GM03348 (cell line): ENCODE results near the gene PRTFDC1.
"Not testable (repeated sequence)": the region's sequence is repeated elsewhere in the genome, so short reads cannot be mapped to it uniquely, and the experiment has no call there.

Experiments
- DNase-seq: peaks from one replicate; pipeline ENCODE4 v3.0.0; 2012; ENCODE audit warnings: low spot score

The PRTFDC1 gene

DNA sequence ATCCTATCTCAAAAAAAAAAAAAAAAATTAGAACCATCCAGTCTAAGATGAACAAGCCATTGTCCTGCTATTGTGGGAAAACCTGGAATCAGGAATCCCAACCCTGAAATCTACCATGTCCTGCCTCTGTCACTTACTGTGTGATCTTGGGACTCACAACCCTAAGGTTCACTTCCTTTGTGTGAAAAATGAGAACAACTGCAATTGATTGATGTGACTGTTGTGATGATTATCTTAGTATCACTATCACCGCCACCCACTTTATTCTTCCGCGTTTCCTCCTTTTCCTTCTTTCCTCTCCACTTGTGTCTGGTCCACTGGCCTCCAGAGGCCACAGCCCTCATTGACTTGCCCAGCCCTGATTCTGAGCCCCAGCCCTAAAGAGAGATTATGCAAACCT, 12.6 kb upstream of the PRTFDC1 start:
- no peak for DNase-seq

DNA sequence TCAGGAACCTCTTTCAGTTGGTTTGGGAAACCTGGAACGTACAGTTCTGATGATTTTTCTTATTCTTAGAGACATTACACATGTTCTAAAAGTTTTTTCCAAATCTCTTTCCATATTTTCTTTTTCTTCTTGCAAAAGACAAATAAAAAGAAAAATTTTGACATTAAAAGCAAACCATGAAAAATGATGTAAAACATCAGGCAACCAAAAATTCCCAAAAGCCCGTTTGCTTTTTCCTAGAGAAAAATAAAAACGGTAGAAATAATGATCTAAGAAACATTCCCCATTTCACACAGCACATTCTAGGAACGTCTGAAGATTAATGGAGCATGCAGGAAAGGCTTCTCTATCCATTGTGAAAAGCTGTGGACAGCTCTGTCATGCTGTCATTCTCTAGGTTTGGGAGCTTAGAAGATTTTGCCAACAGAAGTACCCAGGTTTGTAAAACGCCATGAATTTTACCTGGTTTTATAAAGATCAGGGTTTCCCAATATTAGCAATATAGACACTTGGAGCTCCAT, 11.2 kb upstream of the PRTFDC1 start:
- DNase-seq: no peak

DNA sequence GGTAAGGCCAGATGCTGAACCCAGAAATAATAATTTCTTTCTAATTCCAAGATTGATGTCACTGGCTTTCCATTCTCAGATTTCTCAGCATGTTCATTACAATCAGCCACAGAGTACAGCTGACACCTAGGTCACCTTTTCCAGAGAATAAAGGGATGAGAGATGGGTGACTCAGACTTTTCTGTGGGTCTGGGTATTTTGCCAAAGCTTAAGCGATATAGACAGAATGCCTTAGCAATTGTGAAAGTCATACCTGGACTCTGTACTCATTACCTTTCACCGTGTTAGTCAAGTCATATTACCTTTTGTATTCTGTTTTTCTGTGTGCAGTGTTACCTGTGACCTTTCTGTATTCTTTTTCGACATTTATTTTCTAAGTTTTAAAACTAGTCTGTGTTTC, 10.6 kb upstream of the PRTFDC1 start:
- no peak for DNase-seq

DNA sequence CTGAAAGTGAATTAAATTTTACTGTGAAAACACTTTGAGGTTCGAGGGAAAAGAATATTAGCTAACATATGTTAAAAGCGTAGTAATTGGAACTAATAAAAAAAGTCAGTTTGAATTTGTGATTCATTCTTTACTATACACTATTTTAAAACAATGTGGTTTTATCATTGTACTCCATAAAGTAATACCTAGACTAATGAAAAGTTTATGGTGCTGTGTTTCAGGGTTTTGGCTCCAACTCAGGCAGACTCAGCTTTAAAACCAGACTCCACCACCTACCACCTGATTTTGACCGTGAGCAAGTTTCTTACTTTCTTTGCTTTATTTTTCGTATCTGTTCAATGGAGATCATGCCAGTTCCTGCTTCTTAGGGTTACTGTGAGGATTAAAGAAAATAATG, 9.2 kb upstream of the PRTFDC1 start:
- DNase-seq: no peak

DNA sequence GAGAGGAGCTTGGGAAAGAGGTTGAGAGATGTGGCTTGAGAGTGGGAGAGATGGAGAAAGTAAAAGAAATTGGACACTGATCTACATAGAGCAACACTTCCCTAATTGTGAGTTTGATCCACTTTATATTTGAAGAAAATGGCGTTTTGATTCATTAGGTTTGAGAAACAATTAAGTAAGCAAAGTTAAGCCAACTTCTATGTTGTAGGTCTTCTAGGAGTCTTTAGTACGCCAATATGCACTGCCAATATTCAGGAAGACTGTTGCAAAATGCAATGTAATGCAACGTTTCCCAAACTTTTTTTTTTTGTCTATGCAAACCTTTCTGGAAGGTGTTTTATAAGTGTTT, 7.0 kb upstream of the PRTFDC1 start:
- no peak for DNase-seq

DNA sequence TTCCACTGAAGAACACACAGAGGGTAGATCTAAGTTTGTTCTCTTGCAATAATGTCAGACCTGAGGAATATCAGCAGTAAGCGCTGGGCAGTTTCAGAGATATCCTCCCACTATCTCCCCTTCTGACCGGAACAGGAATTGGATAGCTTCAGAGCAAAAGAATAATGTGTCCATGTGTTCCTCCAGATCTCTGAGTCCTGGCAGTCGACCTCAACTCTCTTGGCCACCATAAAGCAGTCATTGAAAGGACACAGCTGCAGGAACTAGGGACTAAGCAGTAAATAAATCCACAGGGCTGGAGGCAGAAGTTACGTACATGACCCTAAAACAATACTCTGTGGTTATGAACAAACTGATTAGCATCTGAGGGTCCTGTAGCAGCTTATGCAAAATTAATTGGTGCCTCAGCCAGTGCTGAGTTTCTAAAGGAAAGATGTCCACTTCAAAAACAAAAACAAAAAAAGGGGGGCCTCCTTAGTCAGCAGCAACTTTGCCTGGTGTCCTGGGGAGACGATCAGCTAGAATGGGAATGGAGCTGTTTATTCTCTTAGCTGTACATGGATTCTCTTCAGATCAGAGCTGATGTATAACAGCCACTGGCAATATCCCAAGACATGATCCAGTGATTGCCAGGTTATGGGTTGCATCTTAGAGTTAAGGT, 6.4 kb upstream of the PRTFDC1 start:
- DNase-seq: peak; percentile 28

DNA sequence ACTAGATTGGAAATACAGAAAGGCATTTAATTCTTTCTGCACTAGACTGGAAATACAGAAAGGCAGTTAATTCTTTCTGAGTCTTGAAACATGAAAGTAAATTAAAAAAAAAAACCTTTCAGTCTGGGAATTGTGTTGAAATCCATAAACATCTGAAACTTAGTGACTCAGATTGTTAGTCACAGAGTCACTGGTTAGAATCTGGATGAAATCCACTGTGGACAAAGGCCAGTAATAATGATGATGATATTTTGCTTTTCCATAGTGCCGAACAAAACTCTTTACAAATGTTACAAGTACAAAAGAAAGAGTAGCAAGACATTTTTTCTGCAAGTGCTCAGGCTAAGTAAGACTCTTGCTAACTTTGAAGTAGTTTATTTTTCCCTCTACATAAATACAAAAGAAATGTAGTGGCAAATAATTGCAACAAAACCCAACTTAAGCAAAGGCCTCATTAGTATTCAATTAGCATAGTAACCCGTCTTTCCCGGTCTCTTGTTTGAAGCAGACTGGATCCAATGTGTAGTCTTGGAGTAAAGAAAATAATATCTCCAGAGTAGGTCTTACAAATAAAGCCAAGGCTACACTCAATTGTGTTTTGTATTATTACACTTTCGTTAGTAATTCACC, 5.8 kb upstream of the PRTFDC1 start:
- DNase-seq: peak; percentile 76

DNA sequence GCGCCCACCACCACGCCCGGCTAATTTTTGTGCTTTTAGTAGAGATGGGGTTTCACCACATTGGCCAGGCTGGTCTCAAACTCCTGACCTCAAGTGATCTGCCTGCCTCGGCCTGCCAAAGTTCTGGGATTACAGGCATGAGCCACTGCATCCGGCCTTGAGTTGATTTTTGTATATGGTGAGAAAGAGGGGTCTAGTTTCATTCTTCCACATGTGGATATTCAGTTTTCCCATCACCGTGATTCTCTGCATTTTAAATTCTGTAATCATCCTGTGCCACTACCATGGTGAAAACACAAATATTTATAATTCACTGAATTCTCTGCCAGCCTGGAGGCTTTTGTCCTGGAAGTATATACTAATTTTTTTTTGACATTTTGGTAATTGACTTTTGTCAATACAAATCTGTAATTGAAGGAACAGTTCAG, 5.2 kb upstream of the PRTFDC1 start:
- not testable (repeated sequence) for DNase-seq

DNA sequence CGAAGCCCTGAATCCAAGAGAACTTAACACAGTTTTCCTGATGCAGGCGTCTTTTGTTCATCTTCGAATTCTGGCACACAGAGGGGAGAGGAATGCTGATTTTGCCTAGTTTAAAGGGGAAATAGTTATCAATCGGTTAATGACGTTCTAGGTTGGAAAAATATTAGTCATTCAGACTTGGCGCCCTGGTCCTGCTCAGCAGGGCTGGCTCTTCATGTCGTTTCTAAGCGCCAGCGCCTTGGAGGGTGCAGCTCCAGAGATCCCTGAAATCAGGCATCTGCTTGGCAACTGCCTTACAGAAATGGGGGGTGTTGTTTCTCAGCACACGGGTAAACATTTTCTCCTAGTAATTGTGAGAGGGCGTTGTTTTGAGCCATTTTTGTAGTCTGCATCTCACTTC, 1.3 kb upstream of the PRTFDC1 start:
- DNase-seq: no peak

DNA sequence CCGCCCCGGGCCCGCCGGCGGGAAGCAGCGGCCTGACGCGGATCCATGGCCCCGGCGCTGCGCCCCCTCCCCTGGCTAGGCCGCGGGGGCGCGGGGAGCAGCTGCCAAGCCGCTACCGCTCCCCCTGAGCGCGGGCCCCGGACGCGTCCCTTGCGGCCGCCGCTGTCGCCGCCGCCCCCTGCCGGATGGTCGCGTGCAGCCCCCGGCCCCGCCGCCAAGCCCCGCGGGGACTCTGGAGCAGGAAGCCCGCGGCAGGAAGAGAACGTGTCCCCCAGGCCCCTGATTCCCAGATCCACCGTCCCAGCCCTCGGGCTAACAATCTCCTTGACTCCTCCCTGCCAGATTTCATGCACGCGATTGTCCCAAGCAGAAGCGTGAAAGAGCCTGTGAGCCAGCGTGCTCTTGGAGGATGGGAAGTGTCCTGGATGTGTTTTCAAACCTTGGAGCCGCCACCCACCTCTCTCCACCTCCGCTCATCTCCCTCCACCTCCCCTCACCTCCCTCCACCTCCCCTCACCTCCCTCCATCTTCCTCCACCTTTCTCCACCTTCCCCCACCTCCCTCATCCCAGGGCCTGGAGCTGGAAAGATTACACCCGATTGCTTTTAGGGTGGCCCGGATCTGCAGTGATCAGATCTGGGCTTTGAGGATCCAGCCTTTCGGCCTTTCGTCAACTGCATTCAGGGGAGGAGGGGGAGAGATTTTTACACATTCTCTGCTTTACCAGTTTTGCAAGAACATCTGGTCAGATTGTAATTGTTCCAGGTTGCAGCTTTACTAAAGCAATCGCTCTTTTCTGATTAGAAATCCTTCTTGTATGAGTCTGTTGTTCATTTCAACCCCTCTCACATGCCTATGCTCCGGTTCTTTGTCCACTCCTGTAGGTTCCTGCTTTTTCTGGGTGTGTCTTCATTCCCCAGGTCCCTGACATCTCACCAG, 570 bp upstream of the PRTFDC1 start:
- peak; percentile 70 for DNase-seq

DNA sequence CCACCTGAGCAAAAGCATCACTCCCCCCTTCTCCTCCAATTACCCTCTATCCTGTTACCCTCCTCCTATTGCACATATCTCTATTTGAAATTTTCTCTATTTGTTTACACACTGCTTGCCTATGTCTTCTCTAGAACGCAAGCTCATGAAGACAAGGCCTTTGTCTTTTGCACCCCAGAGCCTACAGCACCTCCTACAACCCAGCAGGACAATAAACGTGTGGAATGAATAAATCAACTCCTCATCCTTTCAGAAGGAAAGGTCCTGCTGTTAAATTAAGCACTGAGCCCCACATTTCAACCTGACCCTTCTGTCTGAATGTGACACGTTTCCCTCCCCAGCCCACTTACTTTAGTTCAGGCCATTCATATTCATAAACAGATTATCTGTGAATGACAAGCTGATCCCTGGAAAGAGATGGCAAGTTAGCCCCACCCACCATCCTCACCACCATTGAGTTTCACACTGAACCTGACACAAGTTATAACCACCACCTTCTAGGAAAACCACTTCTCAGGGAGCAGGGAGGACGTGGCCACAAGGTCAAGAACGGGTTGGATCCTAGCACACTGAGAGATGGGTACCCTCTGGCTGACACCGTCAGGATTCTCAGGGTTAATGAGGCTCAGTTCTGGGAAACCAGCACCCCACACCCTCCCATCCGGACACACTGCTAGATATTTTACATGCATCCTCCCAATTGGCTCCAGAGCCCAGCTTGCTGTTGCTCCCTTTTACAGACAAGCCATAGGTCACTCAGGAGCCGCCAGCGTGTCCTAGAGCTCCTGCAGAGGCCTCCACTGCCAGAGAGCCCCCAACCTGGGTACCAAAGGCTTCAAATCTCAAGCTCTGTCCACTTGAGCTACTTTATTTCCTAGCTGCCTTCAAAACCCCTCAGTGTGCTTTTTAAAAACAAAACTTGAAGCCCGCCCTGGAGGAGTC, 934 bp downstream of the PRTFDC1 start:
- DNase-seq: peak; percentile 40

DNA sequence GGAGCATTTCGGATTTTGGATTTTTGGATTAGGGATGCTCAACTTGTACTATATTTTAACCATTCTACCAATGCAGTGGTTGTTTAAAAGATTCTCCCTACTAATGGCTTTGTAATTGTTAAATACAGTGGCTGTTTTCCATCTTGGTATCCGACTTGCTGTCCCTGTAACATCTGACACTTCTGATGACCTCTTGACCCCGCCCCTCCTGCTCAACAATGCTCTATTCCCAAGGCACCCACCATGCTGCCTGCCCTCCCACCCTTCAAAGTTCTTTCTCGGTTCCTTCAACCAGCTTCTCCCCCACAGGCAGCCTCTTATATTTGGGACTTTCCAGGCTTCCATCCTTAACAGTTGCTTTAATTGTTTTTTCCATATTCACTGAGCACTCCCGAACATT, 2.0 kb downstream of the PRTFDC1 start:
- DNase-seq: no peak

DNA sequence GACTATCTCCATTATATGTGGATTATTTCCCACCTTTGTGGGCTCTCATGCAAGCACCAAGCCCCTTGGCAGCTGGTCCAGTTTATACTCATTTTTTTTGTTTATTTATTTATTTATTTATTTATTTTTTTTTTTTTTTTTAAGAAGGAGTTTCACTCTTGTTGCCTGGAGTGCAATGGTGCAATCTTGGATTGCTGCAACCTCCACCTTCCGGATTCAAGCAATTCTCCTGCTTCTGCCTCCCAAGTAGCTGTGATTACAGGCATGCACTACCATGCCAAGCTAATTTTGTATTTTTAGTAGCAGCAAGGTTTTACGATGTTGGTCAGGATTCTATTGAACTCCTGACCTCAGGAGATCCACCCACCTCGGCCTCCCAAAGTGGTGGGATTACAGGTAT, 2.8 kb downstream of the PRTFDC1 start:
- DNase-seq: no peak

DNA sequence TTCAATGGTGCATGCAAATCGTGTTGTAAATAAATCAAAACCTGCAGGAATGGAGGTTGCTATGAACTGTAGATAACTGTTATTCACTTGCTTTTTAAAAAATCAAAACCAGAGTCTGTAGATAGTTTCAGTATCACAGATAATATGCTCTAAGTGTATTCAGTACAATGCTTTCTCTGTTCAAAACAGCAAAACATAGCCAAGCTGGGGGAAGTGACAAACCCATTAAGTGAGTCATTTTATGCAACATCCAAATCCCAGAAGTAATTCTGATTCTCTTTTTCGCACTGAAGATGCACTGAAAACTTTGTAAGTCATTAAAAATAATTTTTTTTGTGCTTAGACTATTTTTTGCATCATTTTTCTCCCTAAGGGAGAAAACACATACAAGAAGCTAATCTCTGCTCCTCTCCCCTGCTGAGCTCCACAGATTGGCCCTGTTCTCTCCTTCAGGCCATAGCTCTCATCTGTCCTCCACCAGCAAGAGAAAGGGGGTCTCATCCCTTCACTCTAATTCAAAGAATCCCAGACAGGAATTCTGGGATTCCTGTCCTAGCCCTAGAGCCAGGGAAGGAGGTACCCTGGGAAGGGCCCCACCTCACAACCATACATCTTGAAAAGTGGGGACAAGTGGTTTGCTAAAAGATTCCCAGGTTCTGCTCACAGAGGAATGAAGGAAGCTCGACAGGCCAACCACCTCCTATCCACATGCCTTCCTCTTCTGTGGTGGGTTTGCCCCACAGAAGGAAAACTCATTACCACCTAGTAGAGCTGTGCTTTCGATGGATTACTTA, 4.9 kb downstream of the PRTFDC1 start:
- DNase-seq: peak; percentile 57

DNA sequence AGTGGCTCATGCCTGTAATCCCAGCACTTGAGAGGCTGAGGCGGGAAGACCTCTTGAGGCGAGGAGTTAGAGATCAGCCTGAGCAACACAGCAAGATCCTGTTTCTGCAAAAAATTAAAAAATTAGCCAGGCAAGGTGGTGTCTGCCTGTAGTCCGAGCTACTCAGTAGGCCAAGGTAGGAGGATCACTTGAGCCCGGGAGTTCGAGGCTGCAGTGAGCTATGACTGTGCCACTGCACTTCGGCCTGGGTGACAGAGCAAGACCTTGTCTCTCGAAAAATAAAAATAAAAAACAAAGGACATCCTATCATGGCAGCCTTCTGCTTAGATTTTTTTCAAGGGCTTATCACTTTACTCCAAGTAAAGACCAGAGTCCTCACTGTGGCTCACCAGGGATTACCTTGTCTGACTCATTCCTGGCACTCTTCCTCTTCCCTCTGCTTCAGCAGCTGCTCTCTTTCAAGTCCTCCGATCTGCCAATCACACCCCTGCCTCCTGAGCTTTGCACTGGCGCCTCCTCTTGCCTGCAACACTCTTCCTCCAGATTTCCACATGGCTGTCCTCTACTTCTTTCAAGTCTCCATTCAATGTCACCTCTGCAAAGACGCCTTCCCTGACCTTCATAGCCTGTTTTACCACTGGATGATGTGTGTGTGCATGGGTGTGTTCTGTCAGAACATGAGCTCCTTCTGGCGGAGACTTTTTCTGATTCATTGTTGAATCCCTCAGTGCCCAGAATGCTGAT, 7.7 kb downstream of the PRTFDC1 start:
- DNase-seq: peak; percentile 21

DNA sequence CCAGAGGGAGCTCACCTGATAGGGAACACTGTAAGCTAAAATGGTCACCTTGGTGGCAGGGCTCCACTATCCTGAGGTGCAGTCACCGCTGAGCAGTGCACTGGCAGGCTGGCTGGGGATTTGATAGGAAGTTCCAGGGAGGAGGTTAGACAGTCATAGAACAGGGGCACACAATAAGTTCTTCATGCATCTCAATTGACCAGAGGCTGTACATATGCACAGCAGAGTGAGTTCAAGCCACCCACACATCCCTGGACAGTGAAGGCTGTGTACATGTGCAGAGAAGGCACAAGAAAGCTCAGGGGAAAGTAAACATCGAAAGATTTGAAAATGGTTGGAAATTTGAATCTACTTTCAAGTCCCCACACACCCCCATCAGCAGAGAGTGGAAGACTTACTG, 13.9 kb downstream of the PRTFDC1 start:
- DNase-seq: no peak

DNA sequence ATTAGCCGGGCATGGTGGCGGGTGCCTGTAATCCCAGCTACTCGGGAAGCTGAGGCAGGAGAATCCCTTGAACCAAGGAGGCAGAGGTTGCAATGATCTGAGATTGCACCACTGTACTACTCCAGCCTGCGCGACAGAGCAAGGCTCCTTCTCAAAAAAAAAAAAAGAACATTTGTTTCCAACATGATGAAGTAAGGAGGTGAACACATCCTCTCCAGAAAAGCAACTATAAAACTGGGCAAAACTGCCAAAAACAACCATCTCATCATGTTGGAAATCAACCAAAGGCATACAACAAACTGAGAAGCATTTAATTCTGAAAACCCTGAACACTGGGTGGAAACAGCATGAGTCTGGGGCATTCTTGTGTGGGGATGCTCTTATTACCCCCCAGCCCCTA, 14.3 kb downstream of the PRTFDC1 start:
- no peak for DNase-seq

DNA sequence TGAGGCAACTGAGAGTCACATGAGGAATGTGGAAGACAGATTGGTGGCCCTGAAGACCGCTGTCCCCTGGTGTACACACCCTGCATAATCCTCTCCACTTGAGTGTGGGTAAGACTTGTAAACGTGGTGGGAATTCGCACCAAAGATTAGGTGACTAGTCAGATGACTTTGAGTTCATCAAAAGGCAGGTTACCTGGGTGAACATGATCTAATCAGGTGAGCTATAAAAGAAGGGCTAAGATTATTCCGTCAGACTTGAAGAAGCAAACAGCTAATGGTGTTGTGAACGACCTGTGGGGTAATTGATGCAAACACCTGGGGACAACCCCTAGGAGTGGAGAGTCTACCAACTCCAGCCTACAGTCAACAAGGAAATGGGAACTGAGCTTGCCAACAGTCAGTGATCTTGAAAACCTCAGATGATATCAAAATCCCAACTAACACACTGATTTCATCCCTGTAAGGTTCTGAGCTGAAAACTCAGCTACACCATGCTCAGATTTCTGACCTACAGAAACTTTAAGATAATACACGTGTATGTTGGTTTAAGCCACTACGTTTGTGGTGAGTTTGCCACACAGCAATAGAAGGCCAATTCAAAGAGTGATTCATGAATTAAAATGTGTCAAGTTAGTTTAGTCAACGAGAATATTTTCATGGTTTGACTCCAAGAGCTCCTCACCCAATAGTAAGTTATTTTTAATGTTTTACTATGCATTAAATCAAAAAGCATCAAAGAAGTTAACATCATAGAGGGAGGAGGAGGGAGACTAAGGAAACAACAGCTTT, 16.7 kb downstream of the PRTFDC1 start:
- no peak for DNase-seq

DNA sequence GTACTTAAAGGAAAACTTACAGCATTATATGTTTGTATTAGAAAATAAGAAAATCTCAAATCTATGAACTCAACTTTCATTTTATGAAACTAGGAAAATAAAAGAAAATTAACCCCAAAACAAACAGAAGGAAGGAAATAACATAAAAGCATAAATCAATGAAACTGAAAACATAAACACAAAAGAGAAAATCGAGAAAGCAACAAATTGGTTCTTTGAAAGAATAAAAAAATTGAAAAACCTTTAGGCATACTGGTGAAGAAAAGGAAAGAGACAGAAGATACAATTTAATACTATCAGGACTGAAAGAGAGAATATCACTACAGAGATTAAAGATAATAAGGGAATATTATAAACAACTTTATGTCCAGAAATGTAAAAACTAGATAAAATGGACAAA, 21.2 kb downstream of the PRTFDC1 start:
- no peak for DNase-seq
